Gastroesophageal sphincter (tissue), 3 donors: Measurements from ENCODE around the gene ERC1.

Source experiments
- CTCF ChIP-seq, 4 experiments: fragments of 200-600 bp in 2 of 4; fragments of 450-650 bp in 2 of 4; sonication (generic) in 1 of 4; IDR thresholded peaks; one replicate each; pipeline ENCODE4 v1.5.1; 2017 to 2019; ENCODE audit warnings: antibody characterized with exemption in 4 of 4, mild to moderate bottlenecking in 2 of 4, moderate library complexity in 2 of 4
- EP300 ChIP-seq: sonication (generic); formaldehyde crosslinking; IDR thresholded peaks from one replicate; pipeline ENCODE4 v1.6.1; 2017; ENCODE audit warnings: antibody characterized with exemption, mild to moderate bottlenecking
- POLR2A ChIP-seq, 2 donors: fragments of 450-650 bp; IDR thresholded peaks; one replicate each; pipeline ENCODE4 v1.6.1; 2017; ENCODE audit warnings: antibody characterized with exemption in 2 of 2, mild to moderate bottlenecking in 2 of 2, moderate library complexity in 1 of 2

GRCh38 chr12:1344245-1344644, 353.2 kb downstream of the ERC1 start:
- TF ChIP-seq CTCF (IDR thresholded peaks at IDR 0.05): no peak
- no peak for TF ChIP-seq EP300
- TF ChIP-seq POLR2A (IDR thresholded peaks at IDR 0.05): no peak
